NCI-H510A treated with DMSO at 0.1 percent for 48 hours (cell line): ENCODE data around the gene TUBB4B.

Experiments
- DNase-seq: peaks from one replicate; lab custom pipeline; 2025; lab: John Stamatoyannopoulos, UW

The TUBB4B gene

DNA sequence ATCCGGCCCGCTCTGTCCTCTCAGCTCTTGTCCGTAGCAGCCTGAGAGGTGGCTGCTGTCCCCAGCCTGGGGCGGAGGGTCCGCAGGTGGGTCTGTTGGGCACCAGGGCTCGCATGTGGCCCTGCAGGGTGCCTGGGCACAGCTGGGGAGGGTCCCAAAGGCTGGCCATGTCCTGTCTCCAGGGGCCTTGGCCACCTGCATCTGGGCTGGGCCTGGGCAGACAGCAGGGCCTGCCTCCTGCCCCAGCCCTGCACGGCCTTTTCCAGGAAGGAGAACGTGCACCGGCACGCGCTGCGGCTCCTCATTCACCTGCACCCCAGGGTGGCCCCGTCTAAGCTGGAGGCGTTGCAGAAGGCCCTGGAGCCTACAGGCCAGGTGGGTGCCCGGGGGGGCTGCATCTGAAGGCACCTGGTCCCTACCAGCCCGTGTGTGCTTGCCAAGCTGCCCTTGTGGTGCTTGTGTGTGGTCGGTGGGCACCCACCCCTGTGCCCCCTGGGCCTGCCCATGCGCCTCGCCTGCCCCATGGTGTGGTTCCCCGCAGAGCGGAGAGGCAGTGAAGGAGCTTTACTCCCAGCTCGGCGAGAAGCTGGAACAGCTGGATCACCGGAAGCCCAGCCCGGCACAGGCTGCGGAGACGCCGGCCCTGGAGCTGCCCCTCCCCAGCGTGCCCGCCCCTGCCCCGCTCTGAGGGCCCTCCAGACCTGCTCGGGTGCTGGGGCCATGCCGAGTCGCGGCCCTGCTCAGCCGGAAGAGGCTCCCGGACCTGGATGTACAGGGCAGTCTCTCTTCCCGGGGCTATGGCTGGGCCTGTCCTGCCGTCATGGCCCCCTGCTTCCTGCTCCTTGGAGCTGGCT, 31.4 kb downstream of the TUBB4B start:
- DNase-seq: peak; percentile 51

- DNase-seq: no peak
These were observed 32.0 kb downstream of the TUBB4B start for GRCh38 chr9:137273095-137273490.

DNA sequence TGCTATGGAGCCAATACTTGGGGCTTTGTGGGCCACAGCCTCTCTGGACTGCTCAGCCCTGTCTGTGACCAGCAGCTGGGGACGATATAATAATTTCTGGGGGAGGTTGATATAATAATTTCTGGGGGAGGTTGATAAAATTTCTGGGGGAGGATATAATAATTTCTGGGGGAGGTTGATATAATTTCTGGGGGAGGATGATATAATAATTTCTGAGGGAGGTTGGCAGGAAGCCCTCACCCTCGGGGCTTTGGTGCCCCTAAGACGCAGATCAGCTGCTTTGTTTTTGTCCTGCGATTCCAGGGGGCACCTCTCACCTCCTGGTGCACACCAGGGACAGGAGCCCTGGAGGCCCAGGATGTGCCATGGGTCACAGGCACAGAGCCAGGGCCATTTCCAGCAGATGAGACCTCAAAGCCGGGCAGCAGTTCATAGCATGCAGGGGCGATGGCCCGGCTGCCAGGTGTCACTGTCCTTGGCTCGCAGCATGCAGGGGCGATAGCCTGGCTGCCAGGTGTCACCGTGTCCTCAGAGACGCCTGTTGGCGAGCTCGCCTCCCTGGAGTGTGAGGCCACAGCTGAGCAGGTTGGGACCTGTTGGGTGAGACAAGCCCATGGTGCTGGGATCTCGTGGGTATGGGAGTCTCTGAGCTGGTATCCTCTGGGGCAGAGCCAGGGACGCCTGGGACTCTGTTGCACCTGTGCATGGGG, 32.7 kb downstream of the TUBB4B start:
- DNase-seq: peak; percentile 76

- no peak for DNase-seq
These were observed 34.1 kb downstream of the TUBB4B start for GRCh38 chr9:137275203-137275587.

- no peak for DNase-seq
These were observed 34.7 kb downstream of the TUBB4B start for GRCh38 chr9:137275588-137276472.

DNA sequence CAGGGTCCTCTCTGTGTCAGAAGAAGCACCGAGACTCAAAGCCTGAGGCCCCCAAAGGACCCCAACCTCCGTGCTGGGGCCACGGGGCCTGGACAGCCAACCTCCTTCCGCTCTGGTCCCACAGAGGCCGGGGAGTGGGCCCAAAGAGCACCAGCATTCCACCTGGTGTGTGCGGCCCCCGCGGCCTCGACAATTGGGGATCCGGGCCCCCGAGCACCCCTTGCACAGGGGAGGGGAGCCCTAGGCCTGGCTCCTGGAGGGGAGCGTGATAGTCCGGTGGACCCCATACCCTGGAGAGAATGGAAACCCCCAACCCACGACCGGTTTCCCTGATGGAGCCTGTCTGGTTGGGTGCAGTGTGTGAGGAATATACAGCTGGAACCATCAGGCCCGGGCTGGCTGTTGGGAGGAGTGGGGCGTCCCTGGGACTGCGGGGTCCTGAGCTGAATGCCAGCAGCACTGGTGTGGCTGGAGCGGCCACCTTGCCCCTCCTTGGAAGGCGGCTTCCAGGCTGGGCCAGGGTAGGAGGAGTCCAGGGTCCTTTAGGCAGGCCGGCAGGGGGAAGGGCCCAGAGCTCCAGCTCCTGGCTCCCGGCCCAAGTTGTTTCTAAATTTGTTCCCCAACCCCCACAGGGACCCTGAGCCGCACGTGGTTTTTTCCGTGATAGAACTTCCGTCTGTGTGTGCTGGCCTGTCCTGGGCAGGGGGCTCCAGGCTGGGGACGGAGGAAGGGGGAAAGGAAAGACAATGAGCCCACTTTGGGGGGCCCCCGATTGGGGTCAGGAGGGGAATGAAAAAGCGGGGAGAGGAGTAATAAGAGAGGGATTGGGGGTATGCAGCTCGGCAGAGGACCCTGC, 35.6 kb downstream of the TUBB4B start:
- DNase-seq: no peak

GRCh38 chr9:137277329-137278041, 36.4 kb downstream of the TUBB4B start, which contains the start of gene TOR4A:
TSS of gene TOR4A (plus strand) at chr9:137277726. CDS start at chr9:137278690, 964 bp downstream.
- no peak for DNase-seq

- DNase-seq: no peak
These were observed 37.1 kb downstream of the TUBB4B start for GRCh38 chr9:137278061-137278701.

- no peak for DNase-seq
These were observed 37.9 kb downstream of the TUBB4B start for GRCh38 chr9:137278721-137279711.

DNA sequence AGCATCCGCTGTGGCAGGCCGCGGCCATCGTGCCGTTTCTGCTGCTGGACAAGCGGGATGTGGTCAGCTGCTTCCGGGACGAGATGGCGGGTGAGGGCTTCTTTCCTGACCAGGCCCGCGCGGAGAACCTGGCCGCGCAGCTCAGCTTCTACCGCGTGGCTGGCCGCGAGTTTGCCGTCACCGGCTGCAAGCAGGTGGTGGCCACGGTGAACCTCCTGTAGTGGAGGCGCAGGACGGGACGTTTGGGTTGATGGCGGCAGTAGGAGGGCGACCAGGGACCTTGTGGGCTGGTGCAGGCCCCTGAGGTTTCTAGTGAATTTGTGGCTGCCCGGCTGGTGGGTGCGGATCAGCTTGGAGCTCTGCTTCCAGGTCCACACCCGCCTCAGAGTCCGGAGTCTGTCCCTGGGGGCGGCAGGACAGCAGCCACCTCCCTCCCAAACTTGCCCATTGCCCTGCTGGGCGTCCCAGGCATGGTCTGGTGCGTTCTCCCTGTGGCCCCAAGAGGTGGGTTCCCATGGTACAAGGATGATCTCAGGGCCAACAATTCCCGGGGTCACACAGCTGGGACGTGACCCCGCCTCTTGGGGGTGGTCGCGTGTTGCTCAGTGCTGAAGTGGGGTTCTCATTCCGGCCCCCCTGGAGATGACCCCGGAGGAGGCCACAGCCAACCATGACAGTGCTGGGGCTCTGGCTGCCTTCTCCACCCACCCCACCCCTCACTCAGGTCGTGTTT, 38.8 kb downstream of the TUBB4B start:
- DNase-seq: no peak

- no peak for DNase-seq
These were observed 39.6 kb downstream of the TUBB4B start for GRCh38 chr9:137280474-137281344.

- DNase-seq: no peak
These were observed 40.4 kb downstream of the TUBB4B start for GRCh38 chr9:137281345-137282116.

DNA sequence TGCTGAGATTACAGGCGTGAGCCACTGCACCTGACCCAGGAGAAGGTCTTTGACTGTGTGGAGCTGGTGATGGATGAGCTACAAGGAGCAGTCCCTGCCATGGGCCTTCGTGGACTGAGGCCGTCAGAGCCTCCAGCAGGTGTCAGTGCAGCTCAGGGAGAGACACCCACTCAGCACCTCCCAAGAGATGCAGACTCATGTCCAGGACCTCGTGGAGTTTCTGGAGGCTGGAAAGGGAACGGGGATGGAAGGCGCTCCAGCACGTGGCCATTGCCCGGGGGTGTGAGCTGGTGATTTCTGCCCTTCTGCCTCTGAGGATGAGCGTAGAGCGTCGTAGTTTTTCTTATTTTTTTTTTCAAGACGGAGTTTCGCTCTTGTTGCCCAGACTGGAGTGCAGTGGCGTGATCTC, 45.9 kb downstream of the TUBB4B start:
- peak; percentile 37 for DNase-seq

DNA sequence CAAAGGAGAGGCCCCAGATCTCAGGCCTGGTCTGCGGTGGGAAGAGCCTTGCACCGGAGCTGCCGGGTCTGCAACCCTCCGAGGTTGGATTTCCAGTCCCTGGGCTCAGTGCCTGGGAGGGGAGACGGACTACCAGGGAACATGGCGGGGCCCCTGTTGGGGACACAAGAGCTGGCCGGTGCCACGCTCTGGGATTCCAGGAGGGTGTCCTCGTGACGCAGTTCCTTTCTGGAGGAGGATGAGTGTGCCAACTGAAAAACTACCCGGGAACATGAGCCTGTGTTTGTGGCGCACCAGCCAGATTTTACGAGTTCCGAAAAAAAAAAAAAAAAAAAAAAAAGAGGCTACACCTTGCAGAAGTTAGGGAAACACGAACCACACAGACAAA, 52.0 kb downstream of the TUBB4B start:
- no peak for DNase-seq
